Stomach (tissue), 4 donors: ENCODE results near the gene ST8SIA6.

ENCODE experiments used
- EP300 ChIP-seq: sonication (generic); formaldehyde crosslinking; IDR thresholded peaks from one replicate; pipeline ENCODE4 v1.6.1; 2017; ENCODE audit warnings: antibody characterized with exemption
- POLR2A ChIP-seq, 4 donors: fragments of 450-650 bp; IDR thresholded peaks; one replicate each; pipeline ENCODE4 v1.6.1; 2016; ENCODE audit warnings: antibody characterized with exemption in 4 of 4, control low read depth in 2 of 4, mild to moderate bottlenecking in 1 of 4, moderate library complexity in 1 of 4
- POLR2AphosphoS5 ChIP-seq, 3 donors: sonication (generic); formaldehyde crosslinking; IDR thresholded peaks; one replicate each; pipeline ENCODE4 v1.6.1; 2016; ENCODE audit warnings: antibody characterized with exemption in 3 of 3
- TF ChIP-seq, protein P1 (sequence below), 7 experiments: fragments of 450-650 bp in 4 of 7; fragments of 200-600 bp in 3 of 7; sonication (generic) in 3 of 7; IDR thresholded peaks; one replicate each; pipeline ENCODE4 v1.5.1; 2016 to 2019; ENCODE audit warnings: antibody characterized with exemption in 7 of 7, control low read depth in 2 of 7, mild to moderate bottlenecking in 1 of 7

DNA sequence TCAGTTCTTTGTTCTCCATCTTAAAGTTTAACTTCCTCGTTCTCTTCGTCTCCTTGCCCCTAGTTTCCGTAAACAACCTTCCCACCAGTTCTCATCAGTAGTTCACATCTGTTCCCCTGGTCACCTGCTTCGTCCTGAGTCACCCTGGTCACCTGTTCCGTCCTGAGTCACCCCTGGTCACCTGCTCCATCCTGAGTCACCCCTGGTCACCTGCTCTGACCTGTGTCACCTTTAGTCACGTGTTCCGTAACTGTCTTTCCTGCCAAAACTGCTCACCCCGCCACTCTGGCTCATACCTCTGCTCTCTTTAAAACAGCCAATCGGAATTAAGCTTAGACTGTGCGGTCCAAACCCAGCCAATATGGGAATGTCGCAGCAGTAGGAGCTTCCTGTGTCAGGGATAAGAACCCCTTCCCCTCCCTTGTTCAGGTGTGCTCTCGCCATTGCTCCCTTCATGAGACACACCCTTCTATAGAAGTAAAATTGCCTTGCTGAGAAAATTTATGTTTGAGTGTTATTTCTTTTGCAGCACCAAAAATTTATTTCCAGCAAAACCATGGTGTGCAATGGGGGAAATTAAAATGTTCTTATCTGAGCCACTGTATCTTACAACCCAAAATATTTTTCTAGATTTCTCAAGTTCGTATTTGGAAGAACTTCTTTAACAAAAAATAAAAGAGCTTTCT lies 114.1 kb downstream of the ST8SIA6 start:
- TF ChIP-seq POLR2A (IDR thresholded peaks at IDR 0.05), result no peak
- TF ChIP-seq, protein P1, sequence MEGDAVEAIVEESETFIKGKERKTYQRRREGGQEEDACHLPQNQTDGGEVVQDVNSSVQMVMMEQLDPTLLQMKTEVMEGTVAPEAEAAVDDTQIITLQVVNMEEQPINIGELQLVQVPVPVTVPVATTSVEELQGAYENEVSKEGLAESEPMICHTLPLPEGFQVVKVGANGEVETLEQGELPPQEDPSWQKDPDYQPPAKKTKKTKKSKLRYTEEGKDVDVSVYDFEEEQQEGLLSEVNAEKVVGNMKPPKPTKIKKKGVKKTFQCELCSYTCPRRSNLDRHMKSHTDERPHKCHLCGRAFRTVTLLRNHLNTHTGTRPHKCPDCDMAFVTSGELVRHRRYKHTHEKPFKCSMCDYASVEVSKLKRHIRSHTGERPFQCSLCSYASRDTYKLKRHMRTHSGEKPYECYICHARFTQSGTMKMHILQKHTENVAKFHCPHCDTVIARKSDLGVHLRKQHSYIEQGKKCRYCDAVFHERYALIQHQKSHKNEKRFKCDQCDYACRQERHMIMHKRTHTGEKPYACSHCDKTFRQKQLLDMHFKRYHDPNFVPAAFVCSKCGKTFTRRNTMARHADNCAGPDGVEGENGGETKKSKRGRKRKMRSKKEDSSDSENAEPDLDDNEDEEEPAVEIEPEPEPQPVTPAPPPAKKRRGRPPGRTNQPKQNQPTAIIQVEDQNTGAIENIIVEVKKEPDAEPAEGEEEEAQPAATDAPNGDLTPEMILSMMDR (IDR thresholded peaks at IDR 0.05), result no peak
- TF ChIP-seq POLR2AphosphoS5 (IDR thresholded peaks at IDR 0.05), result no peak
- no peak for TF ChIP-seq EP300
